Measurements from ENCODE around the gene RNF150. TPM values are rescaled to one million over a fixed set of nuclear protein-coding genes. Genes with fewer than 3 reads are reported as not detected.

RNF150 gene
- total and polyA plus RNA-seq, 2 of the 8 experiments (the other 6 are each of a cell fraction or from before 2014, with no cell fraction given) = 3.4 to 4.8 TPM

- no peak for TF ChIP-seq CHD7 (IDR thresholded peaks at IDR 0.05; ENCODE audit: insufficient replicate concordance, low read length)
- TF ChIP-seq EP300 (IDR thresholded peaks at IDR 0.05; ENCODE audit: borderline replicate concordance in 1 of 2, low read depth in 2 of 2, low read length in 2 of 2) = no peak
Observed at GRCh38 chr4:141058591-141059512, 74.4 kb downstream of the RNF150 start (continued).

All from H1 (cell line).